Body of pancreas (tissue), 4 donors: Measurements from ENCODE around the gene RASSF6.

Experiments
- POLR2A ChIP-seq, 3 donors: fragments of 450-650 bp; IDR thresholded peaks; one replicate each; pipeline ENCODE4 v1.6.1; 2016; ENCODE audit warnings: antibody characterized with exemption in 3 of 3, mild to moderate bottlenecking in 2 of 3
- TF ChIP-seq, protein P1 (sequence below), 7 experiments: fragments of 450-650 bp in 4 of 7; fragments of 200-600 bp in 3 of 7; sonication (generic) in 3 of 7; IDR thresholded peaks; one replicate each; pipeline ENCODE4 v1.5.1; 2016 to 2019; ENCODE audit warnings: antibody characterized with exemption in 7 of 7

DNA sequence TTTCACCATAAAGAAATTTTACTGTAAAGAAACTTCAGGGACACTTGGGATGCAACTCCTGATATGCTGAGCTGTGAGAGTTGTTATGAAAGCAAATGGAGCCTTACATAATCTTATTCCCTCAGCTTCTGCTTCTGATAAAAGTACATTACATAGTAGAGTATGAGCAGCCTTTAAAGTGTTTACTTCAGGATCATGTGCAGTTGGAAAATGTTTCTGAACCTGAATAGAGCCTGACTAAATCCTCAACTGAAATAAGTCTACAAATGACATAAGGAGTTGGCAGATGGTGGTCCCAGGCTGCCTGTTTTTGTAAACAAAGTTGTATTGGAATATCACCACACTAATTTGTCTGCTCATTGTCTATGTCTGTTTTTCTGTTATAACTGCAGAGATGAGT is 19.3 kb downstream of the RASSF6 start:
- TF ChIP-seq, protein P1, sequence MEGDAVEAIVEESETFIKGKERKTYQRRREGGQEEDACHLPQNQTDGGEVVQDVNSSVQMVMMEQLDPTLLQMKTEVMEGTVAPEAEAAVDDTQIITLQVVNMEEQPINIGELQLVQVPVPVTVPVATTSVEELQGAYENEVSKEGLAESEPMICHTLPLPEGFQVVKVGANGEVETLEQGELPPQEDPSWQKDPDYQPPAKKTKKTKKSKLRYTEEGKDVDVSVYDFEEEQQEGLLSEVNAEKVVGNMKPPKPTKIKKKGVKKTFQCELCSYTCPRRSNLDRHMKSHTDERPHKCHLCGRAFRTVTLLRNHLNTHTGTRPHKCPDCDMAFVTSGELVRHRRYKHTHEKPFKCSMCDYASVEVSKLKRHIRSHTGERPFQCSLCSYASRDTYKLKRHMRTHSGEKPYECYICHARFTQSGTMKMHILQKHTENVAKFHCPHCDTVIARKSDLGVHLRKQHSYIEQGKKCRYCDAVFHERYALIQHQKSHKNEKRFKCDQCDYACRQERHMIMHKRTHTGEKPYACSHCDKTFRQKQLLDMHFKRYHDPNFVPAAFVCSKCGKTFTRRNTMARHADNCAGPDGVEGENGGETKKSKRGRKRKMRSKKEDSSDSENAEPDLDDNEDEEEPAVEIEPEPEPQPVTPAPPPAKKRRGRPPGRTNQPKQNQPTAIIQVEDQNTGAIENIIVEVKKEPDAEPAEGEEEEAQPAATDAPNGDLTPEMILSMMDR (IDR thresholded peaks at IDR 0.05) = no peak
- TF ChIP-seq POLR2A (IDR thresholded peaks at IDR 0.05) = no peak
